22Rv1 (cell line): ENCODE results near the gene KRT4.

Experiments used
- H3K27ac ChIP-seq: fragments of 450-650 bp; 2 replicates; pipeline ENCODE4 v1.5.1; 2017
- ZFX ChIP-seq: fragments of 450-650 bp; IDR thresholded peaks from 2 replicates; pipeline ENCODE4 v1.6.1; 2017; ENCODE audit warnings: antibody characterized with exemption, borderline replicate concordance
- TF ChIP-seq, protein P1 (sequence below): fragments of 450-650 bp; IDR thresholded peaks from 2 replicates; pipeline ENCODE4 v1.5.1; 2017; ENCODE audit warnings: mild to moderate bottlenecking

Gene KRT4

DNA sequence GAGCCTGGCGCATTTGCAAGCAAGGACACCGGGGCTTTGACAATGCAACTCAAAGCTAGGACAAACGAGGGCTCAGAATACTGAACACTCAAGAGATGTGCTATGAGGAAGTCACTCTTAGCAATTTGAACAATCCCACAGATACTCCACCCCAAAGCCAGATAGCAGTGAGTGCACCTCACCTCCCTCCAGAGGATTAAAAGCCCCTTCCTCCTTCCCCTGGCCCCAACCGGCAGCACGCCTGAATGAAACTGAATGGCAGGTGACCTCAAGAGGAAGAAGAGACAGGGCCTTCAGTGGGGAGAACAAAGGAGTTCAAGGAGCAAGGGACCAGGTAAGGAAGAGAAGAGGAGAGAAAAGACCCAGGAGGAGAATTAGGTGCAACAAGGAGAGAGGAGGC lies 36.8 kb upstream of the KRT4 start:
- TF ChIP-seq ZFX = no peak
- TF ChIP-seq, protein P1, sequence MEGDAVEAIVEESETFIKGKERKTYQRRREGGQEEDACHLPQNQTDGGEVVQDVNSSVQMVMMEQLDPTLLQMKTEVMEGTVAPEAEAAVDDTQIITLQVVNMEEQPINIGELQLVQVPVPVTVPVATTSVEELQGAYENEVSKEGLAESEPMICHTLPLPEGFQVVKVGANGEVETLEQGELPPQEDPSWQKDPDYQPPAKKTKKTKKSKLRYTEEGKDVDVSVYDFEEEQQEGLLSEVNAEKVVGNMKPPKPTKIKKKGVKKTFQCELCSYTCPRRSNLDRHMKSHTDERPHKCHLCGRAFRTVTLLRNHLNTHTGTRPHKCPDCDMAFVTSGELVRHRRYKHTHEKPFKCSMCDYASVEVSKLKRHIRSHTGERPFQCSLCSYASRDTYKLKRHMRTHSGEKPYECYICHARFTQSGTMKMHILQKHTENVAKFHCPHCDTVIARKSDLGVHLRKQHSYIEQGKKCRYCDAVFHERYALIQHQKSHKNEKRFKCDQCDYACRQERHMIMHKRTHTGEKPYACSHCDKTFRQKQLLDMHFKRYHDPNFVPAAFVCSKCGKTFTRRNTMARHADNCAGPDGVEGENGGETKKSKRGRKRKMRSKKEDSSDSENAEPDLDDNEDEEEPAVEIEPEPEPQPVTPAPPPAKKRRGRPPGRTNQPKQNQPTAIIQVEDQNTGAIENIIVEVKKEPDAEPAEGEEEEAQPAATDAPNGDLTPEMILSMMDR = no peak
- no peak overlapping the region for H3K27ac ChIP-seq

DNA sequence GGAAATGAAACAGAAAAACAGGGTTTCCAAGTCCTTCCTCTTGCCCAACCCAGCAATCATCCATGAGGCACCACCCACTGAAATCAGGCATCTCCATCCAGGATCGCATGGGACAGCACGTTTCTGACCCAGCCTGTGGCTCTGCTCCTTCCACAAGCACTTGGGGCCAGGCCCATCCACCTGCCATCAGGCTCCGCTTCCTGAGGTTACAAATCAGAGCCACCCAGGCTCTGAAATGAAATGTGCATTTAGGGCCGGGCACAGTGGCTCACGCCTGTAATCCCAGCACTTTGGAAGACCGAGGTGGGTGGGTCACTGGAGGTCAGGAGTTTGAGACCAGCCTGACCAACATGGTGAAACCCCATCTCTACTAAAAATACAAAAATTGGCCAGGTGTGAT lies 35.6 kb upstream of the KRT4 start:
- TF ChIP-seq ZFX = no peak
- H3K27ac ChIP-seq = no peak overlapping the region

DNA sequence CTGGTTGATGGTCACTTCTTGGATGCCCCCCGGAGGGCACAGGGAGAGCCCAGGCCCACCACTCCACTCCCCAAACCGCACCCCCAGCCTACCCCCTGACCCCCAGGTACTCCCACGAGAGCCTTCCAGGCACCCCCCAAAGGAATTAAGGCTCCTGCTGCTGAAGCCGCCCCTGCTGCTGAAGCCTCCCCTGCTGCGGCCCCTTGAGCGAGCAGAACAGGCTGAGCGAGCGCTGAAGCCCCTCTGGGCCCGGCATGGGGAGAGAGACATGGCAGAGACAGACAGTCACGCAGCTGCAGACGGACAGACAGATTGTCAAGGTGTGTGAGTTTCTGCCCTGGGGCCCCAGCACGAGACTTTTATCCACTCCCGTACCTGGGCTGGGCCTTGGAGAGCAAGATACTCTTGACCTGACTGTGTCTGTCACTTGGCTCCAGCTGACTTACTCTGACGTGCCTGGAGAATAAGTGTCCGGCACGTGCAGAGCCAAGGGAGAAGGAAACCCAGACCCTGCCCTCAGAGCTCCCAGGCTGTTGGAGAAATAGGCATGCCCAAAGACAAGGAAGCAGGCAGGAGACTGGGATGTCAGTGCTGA lies 34.8 kb upstream of the KRT4 start, which contains the start of gene KRT78:
Gene KRT78 (minus strand): TSS at position 334 of the 595 bp plus-strand sequence. CDS start 64 bp downstream, at position 270.
- H3K27ac ChIP-seq = no peak within 1 kb of the TSS
- TF ChIP-seq, protein P1 = no peak
- no peak for TF ChIP-seq ZFX

DNA sequence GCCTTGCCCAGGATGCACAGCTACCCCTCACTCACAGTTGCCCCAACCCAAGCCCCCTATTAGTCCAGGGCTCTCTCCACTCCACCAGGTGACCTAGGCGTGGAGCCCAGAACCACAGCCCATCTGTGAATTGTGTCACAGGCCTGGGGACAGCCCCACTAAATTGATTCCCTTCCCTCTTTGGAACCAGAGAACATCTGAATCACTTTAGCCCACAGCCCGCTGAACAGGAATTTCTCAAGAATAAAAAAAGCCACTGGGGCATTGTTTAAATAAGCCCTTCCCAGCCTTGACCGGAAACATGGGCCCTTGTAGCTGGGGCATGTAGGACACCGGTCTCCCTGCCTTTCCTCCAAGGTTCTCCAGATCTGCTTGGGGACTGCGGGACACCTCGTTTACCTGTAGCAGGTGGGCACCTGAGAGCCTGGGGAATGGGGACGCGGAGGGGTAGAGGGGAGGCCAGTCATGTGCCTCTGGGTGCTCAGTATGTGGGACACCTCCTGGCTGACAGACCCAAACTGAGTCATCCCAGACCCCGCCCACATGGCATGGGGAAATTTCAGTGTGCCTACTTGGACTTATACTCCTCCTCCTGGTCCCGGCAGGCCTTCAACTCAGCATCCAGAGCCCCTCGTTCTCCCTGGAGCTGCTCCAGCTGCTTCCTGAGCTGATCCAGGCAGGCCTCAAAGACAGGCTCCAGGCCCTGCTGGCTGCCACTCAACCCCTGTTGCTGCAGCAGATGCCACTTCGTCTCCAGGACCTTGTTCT lies 33.6 kb upstream of the KRT4 start:
- TF ChIP-seq, protein P1 = no peak
- TF ChIP-seq ZFX = no peak
- no peak overlapping the region for H3K27ac ChIP-seq

DNA sequence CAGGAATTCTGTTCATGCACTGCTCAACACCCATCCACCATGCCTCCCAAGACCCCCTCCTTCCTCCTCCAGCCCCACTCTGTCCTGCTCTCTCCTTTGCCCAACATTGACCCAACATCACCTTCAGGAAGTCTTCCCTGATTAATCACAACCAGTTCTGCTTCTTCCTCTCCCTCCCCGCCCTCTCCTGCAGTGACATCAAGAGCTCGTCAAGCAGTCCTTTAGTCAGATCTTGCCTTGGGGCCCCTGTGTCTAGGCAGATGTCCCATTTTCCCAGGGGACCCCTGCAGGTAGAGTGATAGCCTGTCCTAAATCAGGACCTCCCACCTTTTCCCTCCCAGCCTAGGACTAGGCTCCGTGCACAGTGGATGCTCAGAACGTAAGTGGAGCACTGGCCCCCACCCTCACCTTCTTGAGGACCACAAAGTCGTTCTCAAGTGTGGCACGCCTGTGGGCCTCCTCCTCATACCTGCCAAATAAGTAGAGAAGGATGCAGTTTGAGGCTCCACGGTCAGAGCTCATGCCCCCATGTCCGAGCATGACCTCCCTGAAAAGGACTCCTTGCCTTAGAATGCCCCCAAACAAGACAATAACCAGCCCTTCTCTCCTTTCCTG lies 32.5 kb upstream of the KRT4 start:
- TF ChIP-seq, protein P1 = no peak
- no peak for TF ChIP-seq ZFX
- H3K27ac ChIP-seq = no peak overlapping the region

DNA sequence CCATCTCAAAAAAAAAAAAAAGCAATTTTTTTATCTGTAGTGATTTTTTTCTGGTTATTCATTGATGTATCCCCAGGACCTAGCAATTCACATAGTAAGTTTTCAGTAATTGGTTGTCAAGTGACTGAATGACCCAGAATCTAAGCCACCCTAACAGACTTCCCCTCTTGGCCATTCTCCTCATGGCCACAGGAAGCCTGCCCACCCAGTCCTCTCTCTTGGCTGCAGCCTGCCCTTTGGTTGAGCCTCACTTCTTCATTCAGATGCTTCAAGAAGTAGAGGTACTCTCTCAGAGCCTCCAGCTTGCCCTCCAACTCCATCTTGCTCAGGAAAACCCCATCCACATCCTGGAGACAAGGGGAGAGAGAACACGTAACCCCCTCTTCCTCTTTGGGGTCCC lies 32.0 kb upstream of the KRT4 start:
- no peak for TF ChIP-seq ZFX
- no peak overlapping the region for H3K27ac ChIP-seq

DNA sequence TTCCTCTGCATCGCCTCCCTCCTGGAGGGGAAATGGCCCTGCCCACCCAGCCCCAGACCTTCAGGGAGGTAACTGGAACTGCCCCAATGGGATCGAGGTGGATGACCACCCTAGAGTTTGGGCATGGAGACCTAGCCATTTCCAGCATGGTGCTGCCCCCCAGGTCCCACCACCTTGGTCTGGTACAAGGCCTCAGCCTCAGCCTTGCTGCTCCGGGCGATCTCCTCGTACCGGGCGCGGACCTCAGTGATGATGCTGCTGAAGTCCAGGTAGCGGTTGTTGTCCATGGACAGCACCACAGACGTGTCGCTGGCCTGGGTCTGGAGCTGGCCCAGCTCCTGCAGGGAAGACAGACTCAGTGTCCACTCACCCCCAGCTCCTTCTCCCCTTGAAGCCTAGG lies 30.5 kb upstream of the KRT4 start:
- no peak overlapping the region for H3K27ac ChIP-seq
- TF ChIP-seq ZFX = no peak
- TF ChIP-seq, protein P1 = no peak

DNA sequence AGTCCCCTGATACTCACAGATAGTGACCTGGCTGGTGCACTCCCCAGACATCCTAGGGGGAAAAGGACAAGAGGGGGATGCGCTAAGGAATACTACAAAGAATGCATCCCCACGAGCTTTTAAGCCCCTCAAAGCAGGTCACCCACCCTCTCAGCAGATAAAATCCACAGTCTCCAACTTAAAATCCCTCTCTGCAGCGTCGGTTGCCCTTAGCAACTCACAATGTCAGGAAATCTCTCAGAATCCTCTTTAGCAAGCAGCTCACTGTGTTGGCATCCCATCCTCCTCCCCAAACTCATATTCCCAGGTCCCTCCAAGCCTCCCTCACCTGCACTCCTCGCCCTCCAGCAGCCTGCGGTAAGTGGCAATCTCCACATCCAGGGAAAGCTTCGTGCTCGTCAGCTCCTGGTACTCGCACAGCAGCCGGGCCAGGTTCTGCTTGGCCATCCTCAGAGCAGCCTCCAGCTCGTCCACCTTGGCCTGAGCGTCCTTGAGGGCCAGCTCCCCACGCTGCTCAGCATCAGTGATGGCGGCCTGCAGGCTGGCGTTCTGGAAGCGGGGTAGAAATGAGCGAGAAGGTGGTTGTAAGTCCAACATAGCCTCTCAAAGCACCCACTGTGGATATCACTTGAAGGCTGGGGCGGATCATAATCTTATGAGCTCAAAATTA lies 25.7 kb upstream of the KRT4 start:
- no peak overlapping the region for H3K27ac ChIP-seq
- TF ChIP-seq ZFX = no peak
- TF ChIP-seq, protein P1 = no peak
